Measurements from ENCODE around the gene CFAP161. TPM values are rescaled to one million over a fixed set of nuclear protein-coding genes. Genes with fewer than 3 reads are reported as not detected.

CFAP161 gene
- total and polyA plus RNA-seq, 2 experiments from 2014 or later: 0.13 TPM; not detected in 1

GRCh38 chr15:81189583-81190283 lies 55.7 kb downstream of the CFAP161 start:
- no peaks in the 10 kb centered on the region for H3K9me2 ChIP-seq (ENCODE audit: insufficient read depth)
- no peak overlapping the region for H3K27ac ChIP-seq (ENCODE audit: low read depth)

More at GRCh38 chr15:81189583-81190283, 55.7 kb downstream of the CFAP161 start:
- no peaks in the 10 kb centered on the region for H3K79me2 ChIP-seq (replicated peaks; ENCODE audit: insufficient read depth)
- H2AFZ ChIP-seq: peak overlapping the region; percentile 66; the same call in 1 of the 2 replicates
- Mint-ChIP-seq H3K4me3 (no peak overlapping the region), H3K27me3 (ENCODE audit: insufficient read depth, low read depth, poor library complexity) (peaks cover 3% of the 10 kb centered on the region), H3K27ac (no peak overlapping the region), H3K36me3 (ENCODE audit: low read depth) (no peaks in the 10 kb centered on the region), H3K4me1 (no peaks in the 10 kb centered on the region), H3K9me3 (no peaks in the 10 kb centered on the region)
- H4K20me1 ChIP-seq (replicated peaks; ENCODE audit: insufficient read depth): no peaks in the 10 kb centered on the region
- H3K4me1 ChIP-seq (ENCODE audit: insufficient read depth): no peaks in the 10 kb centered on the region
- ATAC-seq (no peak), DNase-seq (ENCODE audit: low spot score) (no peak)
- H3F3A ChIP-seq (replicated peaks; ENCODE audit: low read depth): no peaks in the 10 kb centered on the region
- TF ChIP-seq ETS1 (IDR thresholded peaks at IDR 0.05): no peak
- no peak for TF ChIP-seq JUNB (IDR thresholded peaks at IDR 0.05; ENCODE audit: unreplicated experiment)
- no peak for TF ChIP-seq REST (IDR thresholded peaks at IDR 0.05; ENCODE audit: unreplicated experiment)
- TF ChIP-seq NANOG (IDR thresholded peaks at IDR 0.05; ENCODE audit: borderline replicate concordance): no peak
- TF ChIP-seq STAT1 (IDR thresholded peaks at IDR 0.05; ENCODE audit: unreplicated experiment): no peak
- TF ChIP-seq ZNF331 (CRISPR knock-in tag; IDR thresholded peaks at IDR 0.05; ENCODE audit: low read depth): no peak
- no peak for TF ChIP-seq CTCF (conservative IDR thresholded peaks at IDR 0.05; ENCODE audit: low read depth in 2 of 2)
- no peak for TF ChIP-seq ZNF462 (CRISPR knock-in tag; IDR thresholded peaks at IDR 0.05)
- TF ChIP-seq ZNF114 (CRISPR knock-in tag; IDR thresholded peaks at IDR 0.05): no peak
- TF ChIP-seq CREB1 (CRISPR knock-in tag; IDR thresholded peaks at IDR 0.05; ENCODE audit: low read depth): no peak
- no peak for TF ChIP-seq EZH2 (IDR thresholded peaks at IDR 0.05; ENCODE audit: low read depth, unreplicated experiment)
- no peak for TF ChIP-seq POLR2AphosphoS5 (IDR thresholded peaks at IDR 0.05; ENCODE audit: low read depth)
- no peak for TF ChIP-seq EZH2phosphoT487 (IDR thresholded peaks at IDR 0.05; ENCODE audit: unreplicated experiment)
- no peaks in the 10 kb centered on the region for H3K27me3 ChIP-seq (ENCODE audit: insufficient read depth)
- no peak overlapping the region for H3K4me2 ChIP-seq
- no peak overlapping the region for H3K4me3 ChIP-seq
- no peaks in the 10 kb centered on the region for H3K36me3 ChIP-seq (ENCODE audit: insufficient read depth)

All from GM23338 (cell line).